Stimulated activated effector memory CD8-positive, alpha-beta T cell treated with anti-CD3 and anti-CD28 coated beads, Interleukin-12 subunit alpha, Interleukin-12 subunit beta, amount 100 ng/mL, for 72 hours (primary cell): ENCODE measurements around the gene ECHS1.

ENCODE experiments used
- ATAC-seq: fragments of 150-1000 bp; cut with Tn5 transposase; 2 replicates; pipeline ENCODE4 v1.10.0; 2021
- DNase-seq, 2 donors: peaks; one replicate each; pipeline ENCODE4 v3.0.0; 2021 to 2022; ENCODE audit warnings: low spot score in 2 of 2
- H3K27ac Mint-ChIP-seq: one replicate; pipeline ENCODE4 v1.8.0; 2022; ENCODE audit warnings: mild to moderate bottlenecking, mixed read lengths
- H3K36me3 Mint-ChIP-seq: one replicate; pipeline ENCODE4 v1.8.0; 2022; ENCODE audit warnings: mild to moderate bottlenecking, mixed read lengths
- H3K4me1 Mint-ChIP-seq: one replicate; pipeline ENCODE4 v1.8.0; 2022; ENCODE audit warnings: mixed read lengths
- H3K4me3 Mint-ChIP-seq: one replicate; pipeline ENCODE4 v1.8.0; 2022; ENCODE audit warnings: mild to moderate bottlenecking, mixed read lengths
- H3K9me3 Mint-ChIP-seq: one replicate; pipeline ENCODE4 v1.8.0; 2022; ENCODE audit warnings: mixed read lengths

Gene ECHS1

GRCh38 chr10:133349577-133350011 lies 23.6 kb downstream of the ECHS1 start:
- no peak overlapping the region for H3K4me3 Mint-ChIP-seq
- ATAC-seq: no peak

DNA sequence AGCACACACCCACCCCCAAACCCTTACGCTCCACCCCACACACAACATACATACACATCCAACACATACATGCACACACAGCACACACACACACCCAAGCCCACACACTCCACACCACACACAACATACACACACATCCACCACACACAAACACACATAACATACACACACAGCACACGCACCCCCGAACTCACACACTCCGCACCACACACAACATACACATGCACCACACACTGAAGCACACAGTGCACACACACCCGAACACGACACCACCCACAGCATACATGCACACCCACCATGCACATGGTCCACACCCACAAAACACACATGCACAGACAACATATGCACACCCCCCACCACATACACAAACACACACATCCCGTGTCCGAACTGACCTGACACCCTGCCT lies 24.0 kb downstream of the ECHS1 start:
- peaks cover 7% of the 10 kb centered on the region for H3K36me3 Mint-ChIP-seq
- H3K4me3 Mint-ChIP-seq: no peak overlapping the region
- no peak for ATAC-seq
- no peak for DNase-seq
- peaks cover 9% of the 10 kb centered on the region for H3K4me1 Mint-ChIP-seq
- no peak overlapping the region for H3K27ac Mint-ChIP-seq
- H3K9me3 Mint-ChIP-seq: no peaks in the 10 kb centered on the region

More at GRCh38 chr10:133349577-133350011, 23.6 kb downstream of the ECHS1 start:
- Mint-ChIP-seq H3K4me1 (peaks cover 9% of the 10 kb centered on the region), H3K27ac (no peak overlapping the region), H3K9me3 (no peaks in the 10 kb centered on the region), H3K36me3 (peaks cover 7% of the 10 kb centered on the region)
- no peak for DNase-seq

GRCh38 chr10:133347710-133348517 lies 25.2 kb downstream of the ECHS1 start:
- H3K27ac Mint-ChIP-seq: no peak overlapping the region
- H3K4me1 Mint-ChIP-seq: peaks cover 9% of the 10 kb centered on the region
- peaks cover 7% of the 10 kb centered on the region for H3K36me3 Mint-ChIP-seq
- ATAC-seq: no peak
- H3K9me3 Mint-ChIP-seq: no peaks in the 10 kb centered on the region
- DNase-seq: no peak
- H3K4me3 Mint-ChIP-seq: no peak overlapping the region

DNA sequence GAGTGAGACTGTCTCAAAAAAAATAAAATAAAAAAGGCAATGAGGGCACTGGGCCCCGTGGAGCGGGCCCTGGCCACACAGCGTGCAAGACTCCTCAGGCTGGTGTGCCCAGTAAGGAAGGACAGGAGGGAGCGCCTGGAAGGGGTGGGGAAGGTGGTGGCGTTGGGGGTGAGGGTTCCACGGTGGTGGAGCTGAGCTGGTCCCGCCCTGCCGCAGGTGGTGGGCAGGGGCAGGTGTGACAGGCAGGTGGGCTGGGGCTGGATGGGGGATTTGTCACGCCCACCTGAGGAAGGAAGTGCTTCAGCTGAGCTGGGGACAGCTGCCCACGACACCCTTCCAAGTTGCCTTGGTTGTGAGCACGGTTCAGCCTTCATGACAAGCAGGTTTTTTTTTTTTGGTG lies 26.7 kb downstream of the ECHS1 start:
- ATAC-seq (no peak), DNase-seq (no peak)
- Mint-ChIP-seq H3K4me1 (peaks cover 9% of the 10 kb centered on the region), H3K4me3 (no peak overlapping the region), H3K9me3 (no peaks in the 10 kb centered on the region), H3K27ac (no peak overlapping the region), H3K36me3 (peaks cover 7% of the 10 kb centered on the region)

- no peak for ATAC-seq
- no peak overlapping the region for H3K4me3 Mint-ChIP-seq
- H3K36me3 Mint-ChIP-seq: peaks cover 3% of the 10 kb centered on the region
- DNase-seq: no peak
- H3K27ac Mint-ChIP-seq: no peak overlapping the region
- no peaks in the 10 kb centered on the region for H3K9me3 Mint-ChIP-seq
- peaks cover 6% of the 10 kb centered on the region for H3K4me1 Mint-ChIP-seq
Observed at GRCh38 chr10:133344236-133344635, 28.9 kb downstream of the ECHS1 start.

- H3K4me1 Mint-ChIP-seq: no peaks in the 10 kb centered on the region
- DNase-seq (no peak), ATAC-seq (no peak)
- H3K4me3 Mint-ChIP-seq: no peak overlapping the region
- no peaks in the 10 kb centered on the region for H3K9me3 Mint-ChIP-seq
- H3K27ac Mint-ChIP-seq: no peak overlapping the region
- no peaks in the 10 kb centered on the region for H3K36me3 Mint-ChIP-seq
Observed at GRCh38 chr10:133343558-133343957, 29.6 kb downstream of the ECHS1 start.

DNA sequence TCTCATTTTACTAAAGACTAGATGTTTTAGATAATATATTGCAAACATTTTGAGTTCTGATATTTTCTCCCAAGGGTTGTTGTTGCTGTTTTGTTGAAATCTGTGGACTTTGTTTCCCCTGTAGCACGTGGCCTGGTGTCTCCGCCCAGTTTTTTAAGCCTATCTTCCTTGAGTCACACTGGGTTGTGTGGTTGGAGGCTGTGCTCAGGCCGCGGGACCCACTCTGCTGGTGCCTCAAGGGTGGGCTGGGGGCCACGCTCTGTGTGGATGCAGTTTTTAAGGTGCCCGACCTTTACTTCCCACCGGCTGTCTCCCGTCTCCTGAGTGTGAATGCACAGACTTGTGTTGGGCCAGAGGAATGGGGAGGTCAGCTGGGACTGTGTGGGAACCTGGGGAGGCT lies 30.2 kb downstream of the ECHS1 start:
- ATAC-seq: no peak

GRCh38 chr10:133341983-133342382 lies 31.2 kb downstream of the ECHS1 start:
- no peaks in the 10 kb centered on the region for H3K9me3 Mint-ChIP-seq
- H3K4me3 Mint-ChIP-seq: no peak overlapping the region
- no peaks in the 10 kb centered on the region for H3K4me1 Mint-ChIP-seq
- DNase-seq: no peak
- no peak for ATAC-seq
- no peak overlapping the region for H3K27ac Mint-ChIP-seq
- H3K36me3 Mint-ChIP-seq: no peaks in the 10 kb centered on the region

More for the DNA sequence above, 30.2 kb downstream of the ECHS1 start:
- Mint-ChIP-seq H3K4me1 (no peaks in the 10 kb centered on the region), H3K4me3 (no peak overlapping the region), H3K36me3 (no peaks in the 10 kb centered on the region), H3K9me3 (no peaks in the 10 kb centered on the region), H3K27ac (no peak overlapping the region)
- no peak for DNase-seq

DNA sequence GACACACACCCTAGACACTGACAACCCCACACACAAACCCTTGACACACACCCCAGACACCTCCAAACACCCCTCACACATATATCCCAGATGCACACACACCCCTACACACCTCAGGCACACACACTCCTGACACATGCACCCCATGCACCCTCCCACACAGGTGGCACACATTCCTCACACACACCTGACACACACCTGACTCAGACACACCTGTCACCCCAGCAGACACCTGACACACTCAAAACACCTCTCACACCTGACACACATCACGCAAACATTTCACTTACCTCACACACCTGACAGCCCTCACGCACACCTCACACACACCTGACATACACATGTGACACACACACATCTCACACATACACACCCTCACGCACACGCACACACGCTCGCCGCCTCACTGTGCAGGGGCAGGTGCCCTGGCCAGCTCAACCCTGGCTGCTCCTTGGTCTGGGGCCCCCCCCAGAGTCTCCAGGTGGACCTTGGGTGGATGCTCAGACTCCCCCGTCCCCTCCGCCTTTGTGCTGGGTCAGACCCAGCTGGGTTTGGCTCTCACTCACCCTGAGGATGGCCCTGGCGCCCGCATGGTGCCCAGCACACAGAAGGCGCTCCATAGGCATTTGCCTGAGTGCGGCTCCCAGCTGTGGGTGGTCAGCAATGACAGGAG lies 33.3 kb downstream of the ECHS1 start:
- H3K36me3 Mint-ChIP-seq: no peaks in the 10 kb centered on the region
- peaks cover 2% of the 10 kb centered on the region for H3K4me1 Mint-ChIP-seq
- H3K9me3 Mint-ChIP-seq: no peaks in the 10 kb centered on the region
- no peak overlapping the region for H3K27ac Mint-ChIP-seq
- H3K4me3 Mint-ChIP-seq: no peak overlapping the region
- DNase-seq (no peak), ATAC-seq (no peak)

DNA sequence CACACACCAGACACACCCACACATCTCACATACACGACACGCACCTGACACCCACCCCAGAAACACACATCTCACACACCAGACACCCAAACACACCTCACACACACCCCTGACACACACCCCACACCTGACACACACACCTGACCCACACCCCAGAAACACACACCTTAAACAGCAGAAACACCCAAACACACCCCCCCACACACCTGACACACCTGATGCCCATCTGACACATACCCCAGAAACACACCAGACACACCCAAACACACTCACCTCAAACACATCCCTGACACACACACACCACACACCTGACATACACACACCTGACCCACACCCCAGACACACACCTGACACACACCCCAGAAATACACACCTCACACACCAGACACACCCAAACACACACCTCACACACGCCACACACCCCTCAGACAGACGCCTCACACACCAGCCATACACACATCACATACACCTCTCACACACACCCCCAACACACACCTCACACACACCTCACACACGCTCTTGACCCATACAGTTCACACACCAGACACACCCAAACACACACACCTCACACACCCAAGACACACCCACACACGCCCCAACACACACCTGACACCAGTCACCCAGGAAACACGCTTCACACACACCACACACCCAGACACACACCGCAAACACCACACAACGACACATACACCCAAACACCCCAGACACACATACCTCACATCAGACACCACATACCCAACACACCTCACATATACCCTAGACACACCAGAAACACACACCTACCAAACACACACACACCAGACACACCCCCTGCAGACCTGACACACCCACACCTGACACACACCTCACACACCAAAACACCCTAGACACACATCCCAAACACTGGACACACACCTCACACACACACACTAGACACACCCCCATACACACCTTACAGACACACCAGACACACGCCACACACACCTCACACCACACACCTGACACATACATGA lies 34.8 kb downstream of the ECHS1 start:
- Mint-ChIP-seq H3K4me3 (no peak overlapping the region), H3K36me3 (no peaks in the 10 kb centered on the region), H3K9me3 (no peaks in the 10 kb centered on the region), H3K27ac (no peak overlapping the region), H3K4me1 (peaks cover 7% of the 10 kb centered on the region)
- ATAC-seq: no peak
- DNase-seq: no peak

DNA sequence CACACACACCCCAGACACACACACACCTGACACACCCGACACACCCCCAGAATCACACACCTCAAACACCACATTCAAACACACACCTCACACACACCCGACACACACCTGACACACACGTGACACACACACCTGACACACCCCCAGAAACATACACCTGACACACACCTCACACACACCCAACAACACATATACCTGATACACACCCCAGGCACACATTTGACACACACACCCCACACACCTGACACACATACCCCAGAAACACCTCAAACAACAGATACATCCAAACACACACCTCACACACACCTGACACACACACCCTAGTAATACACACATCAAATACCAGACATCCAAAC lies 35.8 kb downstream of the ECHS1 start:
- peaks cover 7% of the 10 kb centered on the region for H3K4me1 Mint-ChIP-seq
- no peak overlapping the region for H3K27ac Mint-ChIP-seq
- ATAC-seq (no peak), DNase-seq (no peak)
- no peak overlapping the region for H3K4me3 Mint-ChIP-seq
- no peaks in the 10 kb centered on the region for H3K9me3 Mint-ChIP-seq
- H3K36me3 Mint-ChIP-seq: no peaks in the 10 kb centered on the region

DNA sequence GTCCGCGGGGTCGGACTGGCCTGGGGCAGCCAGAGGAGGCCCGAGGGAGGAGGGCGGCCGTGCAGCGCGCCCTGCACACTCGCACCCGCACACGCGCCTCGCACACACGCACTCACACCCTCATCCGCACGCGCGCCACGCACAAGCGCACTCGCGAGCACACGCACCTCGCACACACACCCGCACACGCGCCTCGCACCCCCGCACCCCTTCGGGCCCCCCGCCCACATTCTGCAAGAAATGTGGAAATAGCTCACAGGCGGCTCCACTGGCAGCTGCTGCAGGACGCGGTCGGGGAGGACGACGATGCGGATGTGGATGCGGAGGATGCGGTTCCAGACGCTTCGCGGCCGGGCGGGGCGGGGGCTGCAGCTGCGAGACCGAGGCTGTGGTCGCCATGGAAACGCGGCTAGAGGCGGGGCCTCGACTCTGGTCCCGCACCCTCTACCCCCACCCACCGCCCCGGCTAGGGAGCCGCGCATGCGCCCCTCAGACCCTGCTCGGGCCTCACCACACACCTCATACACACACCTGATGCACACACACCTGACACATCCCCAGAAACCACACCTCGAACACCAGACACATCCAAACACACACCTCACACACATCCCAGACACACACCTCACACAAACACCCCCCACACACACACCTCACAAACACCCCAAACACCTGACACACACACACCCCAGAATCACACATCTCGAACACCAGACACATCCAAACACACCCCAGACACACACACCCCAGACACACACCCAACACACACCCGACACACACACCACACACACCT lies 36.4 kb downstream of the ECHS1 start, which contains the start of gene CALY:
TSS of gene CALY (minus strand) at position 320 of the 793 bp plus-strand sequence. CDS start 7,907 bp downstream, outside the sequence.
- DNase-seq (peak; percentile 34 to 72), ATAC-seq (peak; percentile 48)
- Mint-ChIP-seq H3K9me3 (no peaks in the 10 kb centered on the region), H3K4me1 (peaks cover 7% of the 10 kb centered on the region), H3K27ac (no peak within 1 kb of the TSS), H3K36me3 (no peaks in the 10 kb centered on the region), H3K4me3 (no peak within 1 kb of the TSS)

DNA sequence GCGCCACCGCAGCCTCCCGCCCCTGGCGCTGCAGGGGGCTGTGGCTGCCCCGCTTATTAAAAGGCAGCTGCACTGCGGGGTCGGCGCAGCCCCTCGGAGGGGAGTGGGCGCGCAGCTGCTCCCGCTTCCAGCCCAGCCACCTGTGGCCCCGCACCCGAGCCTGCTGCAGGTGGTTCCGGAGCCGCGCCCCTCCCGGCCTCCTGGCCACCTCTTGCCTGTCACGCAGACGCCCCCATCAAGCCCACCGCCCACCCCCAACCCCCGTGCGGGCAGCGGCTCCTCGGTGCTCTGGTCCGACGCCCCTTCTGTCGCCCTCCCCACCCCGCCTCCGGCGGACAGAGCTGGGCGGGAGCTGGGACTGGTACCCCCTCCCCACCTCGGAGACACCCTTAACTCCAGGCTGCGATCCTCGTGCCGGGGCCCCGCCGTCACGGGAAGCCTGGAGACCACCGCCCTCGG lies 37.0 kb downstream of the ECHS1 start:
- no peaks in the 10 kb centered on the region for H3K36me3 Mint-ChIP-seq
- no peak for ATAC-seq
- no peak overlapping the region for H3K4me3 Mint-ChIP-seq
- no peak for DNase-seq
- H3K9me3 Mint-ChIP-seq: no peaks in the 10 kb centered on the region
- peaks cover 7% of the 10 kb centered on the region for H3K4me1 Mint-ChIP-seq
- no peak overlapping the region for H3K27ac Mint-ChIP-seq
